SW 1271 (cell line): Measurements from ENCODE around the gene SLC35F4.
"Not testable (repeated sequence)": the region's sequence is repeated elsewhere in the genome, so short reads cannot be mapped to it uniquely, and the experiment has no call there.

ENCODE experiments used
- DNase-seq, 2 experiments: peaks; one replicate each; lab custom pipeline; 2025; lab: John Stamatoyannopoulos, UW

SLC35F4 gene

GRCh38 chr14:57725399-57726077 is 140.4 kb downstream of the SLC35F4 start:
- peak; percentile 33 to 84 for DNase-seq

- not testable (repeated sequence) for DNase-seq
Measured at GRCh38 chr14:57722141-57722540, 143.8 kb downstream of the SLC35F4 start.

GRCh38 chr14:57714487-57714931 is 151.4 kb downstream of the SLC35F4 start:
- no peak for DNase-seq

GRCh38 chr14:57712698-57713097 is 153.2 kb downstream of the SLC35F4 start:
- no peak for DNase-seq

DNA sequence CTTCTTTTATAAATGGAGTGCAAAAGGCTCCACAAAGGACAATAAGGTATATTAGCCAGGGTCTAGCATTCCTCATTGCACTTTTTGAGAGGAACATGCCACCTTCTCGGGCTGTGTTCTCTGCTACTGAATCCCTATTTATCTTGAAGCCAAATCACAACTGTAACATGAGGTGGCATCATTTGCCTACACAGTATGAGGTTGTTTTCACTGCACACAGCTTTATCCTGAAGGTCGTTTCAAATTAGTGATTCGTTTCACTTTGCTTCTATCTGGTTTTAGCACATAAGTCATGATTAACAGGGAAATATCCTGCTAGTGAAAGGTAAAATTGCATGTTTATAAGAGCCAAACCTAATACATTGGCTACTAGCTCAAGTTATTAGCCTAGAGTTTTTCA is 153.8 kb downstream of the SLC35F4 start:
- DNase-seq = no peak

GRCh38 chr14:57709909-57710308 is 156.0 kb downstream of the SLC35F4 start:
- no peak for DNase-seq

DNA sequence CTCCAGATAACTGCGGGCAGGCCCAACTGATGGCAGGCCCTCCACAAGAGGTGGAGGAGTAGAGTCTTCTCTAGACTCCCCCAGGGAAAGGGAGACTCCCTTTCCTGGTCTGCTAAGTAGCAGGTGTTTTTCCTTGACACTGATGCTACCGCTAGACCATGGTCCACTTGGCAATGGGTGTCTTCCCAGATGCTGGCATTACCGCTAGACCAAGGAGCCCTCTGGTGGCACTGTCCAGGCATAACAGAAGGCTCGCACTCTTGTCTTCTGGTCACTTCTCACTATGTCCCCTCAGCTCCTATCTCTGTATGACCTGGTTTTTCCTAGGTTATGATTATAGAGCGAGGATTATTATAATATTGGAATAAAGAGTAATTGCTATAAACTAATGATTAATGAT is 156.8 kb downstream of the SLC35F4 start:
- DNase-seq = not testable (repeated sequence)

- DNase-seq = no peak
Measured at GRCh38 chr14:57707219-57707618, 158.7 kb downstream of the SLC35F4 start.

DNA sequence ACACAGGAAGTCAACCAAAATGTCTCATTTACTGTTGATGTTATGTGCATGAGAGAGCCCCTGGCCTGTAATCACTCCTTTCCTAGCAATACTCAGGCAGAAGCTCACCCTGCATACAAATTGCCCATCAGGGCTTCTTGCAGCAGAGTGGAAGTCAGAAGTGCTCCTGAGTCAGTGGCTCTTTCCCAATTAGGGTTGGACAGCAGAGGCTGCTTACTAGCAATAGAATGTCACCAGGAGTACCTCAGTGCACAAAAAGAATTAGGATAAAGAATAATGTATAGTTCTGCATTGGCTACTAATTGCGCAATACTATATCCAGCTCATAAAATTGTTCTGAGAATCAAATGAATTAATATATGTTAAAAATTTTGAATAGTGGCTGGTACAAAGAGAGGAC is 161.1 kb downstream of the SLC35F4 start:
- no peak for DNase-seq

DNA sequence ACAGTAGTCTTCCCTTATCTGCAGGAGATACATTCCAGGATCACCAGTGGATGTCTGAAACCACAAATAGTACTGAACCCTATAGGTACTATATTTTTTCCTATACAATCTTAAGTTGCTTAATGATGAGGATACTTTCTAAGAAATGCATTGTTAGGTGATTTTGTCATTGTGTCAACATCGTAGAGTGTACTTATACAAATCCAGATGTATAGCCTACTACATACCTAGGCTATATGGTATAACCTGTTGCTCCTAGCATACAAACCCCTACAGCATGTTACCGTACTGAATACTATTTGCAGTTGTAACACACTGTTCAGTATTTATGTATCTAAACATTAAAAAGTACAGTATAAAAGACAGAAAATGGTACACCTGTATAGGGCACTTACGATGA is 165.9 kb downstream of the SLC35F4 start:
- no peak for DNase-seq

DNA sequence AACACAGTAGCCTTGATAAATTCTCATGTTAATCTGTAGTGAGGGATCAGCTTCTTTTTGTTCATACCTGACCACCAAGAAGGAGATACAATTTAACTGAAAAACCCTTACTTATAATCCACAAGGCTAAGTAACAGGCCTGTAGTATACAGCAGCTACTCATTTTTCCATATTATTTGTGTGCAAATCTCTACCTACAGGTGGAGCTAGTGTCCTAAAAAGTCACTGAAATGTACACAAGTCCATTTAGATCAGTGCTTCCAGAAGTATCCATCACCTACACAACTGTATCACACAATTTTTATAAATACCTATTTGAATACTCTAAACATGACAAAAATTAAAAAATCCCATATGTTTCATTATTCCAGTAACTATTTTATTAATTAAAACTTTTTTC is 173.2 kb downstream of the SLC35F4 start:
- peak in 1 of 2 experiments; percentile 52 for DNase-seq

- no peak for DNase-seq
Measured at GRCh38 chr14:57687416-57687815, 178.5 kb downstream of the SLC35F4 start.

- DNase-seq = no peak
Measured at GRCh38 chr14:57686304-57686703, 179.6 kb downstream of the SLC35F4 start.

DNA sequence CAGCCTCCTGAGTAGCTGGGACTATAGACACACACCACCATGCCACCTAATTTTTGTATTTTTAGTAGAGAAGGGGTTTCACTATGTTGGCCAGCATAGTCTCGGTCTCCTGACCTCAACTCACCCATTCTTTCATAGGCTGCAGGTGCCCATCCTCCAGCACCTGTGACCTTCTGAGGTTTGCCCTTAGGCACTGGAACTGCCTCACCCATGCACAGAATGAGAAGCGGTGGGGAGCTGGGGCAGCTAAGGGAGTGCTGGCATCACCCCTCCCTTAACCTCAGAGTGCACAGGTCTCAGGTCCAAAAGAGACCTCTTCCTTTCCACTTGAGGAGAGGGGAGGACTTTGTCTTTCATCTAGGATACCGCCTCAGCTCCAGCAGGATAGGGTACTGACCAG is 194.9 kb downstream of the SLC35F4 start:
- no peak for DNase-seq

GRCh38 chr14:57660208-57660607 is 205.7 kb downstream of the SLC35F4 start:
- no peak for DNase-seq

DNA sequence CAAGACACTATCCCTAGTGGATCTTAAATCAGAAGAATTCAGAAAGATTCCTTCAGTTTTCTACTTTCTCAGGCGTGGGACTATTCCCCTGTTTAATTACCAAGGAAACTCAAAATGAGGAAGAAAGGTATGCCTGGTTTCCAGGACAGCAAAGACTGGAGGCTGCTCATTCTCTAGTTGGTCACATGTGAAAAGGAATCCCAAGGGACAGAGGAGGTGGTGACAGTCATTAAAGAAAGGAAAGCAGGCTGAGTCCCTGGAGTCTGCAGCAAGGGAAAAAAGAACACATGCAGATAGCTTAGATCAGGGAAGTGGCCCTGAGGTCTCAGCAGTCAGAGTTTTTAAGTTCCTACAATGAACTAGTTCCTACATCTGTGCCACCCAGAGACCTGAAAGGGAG is 206.8 kb downstream of the SLC35F4 start:
- DNase-seq = no peak

GRCh38 chr14:57657487-57657886 is 208.4 kb downstream of the SLC35F4 start:
- DNase-seq = no peak

DNA sequence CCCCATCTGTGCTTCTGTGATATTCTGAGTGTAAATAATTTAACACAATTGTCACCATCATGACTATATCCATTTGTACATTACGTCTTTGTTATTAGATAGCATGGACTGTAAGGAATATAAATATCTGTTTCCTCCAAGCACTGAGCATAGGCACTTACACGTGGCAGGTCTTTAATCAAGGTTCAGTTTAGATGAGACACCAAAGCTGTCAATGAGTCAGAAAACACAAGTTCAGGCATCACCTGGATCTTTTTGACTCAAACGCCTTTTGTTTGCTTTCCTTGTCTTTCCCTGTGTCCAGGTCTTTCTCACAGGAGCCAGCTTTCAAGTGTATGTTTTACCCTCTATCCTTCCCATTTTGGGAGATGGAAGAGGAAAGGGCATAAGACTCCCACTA is 209.0 kb downstream of the SLC35F4 start:
- DNase-seq = no peak

DNA sequence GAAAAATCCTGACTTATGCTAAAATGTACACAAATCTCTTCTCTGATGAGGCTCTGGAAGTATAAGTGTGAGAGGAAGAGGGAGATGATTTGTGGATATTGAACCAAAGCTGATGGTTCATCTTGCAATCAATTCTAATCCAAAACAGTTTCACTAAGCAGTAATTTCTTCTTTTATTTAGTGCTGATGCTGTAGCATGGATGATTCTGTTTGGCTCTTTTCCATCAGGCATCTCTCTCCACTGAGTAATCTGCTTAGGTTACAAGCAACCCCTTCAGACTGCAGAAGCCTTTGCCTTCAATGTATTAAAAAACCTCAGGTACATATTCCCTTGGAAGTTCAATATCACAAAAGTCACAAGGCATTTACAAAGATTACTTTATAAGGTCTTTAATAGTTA is 213.1 kb downstream of the SLC35F4 start:
- no peak for DNase-seq

GRCh38 chr14:57641776-57642175 is 224.1 kb downstream of the SLC35F4 start:
- no peak for DNase-seq

GRCh38 chr14:57640036-57640435 is 225.9 kb downstream of the SLC35F4 start:
- no peak for DNase-seq

DNA sequence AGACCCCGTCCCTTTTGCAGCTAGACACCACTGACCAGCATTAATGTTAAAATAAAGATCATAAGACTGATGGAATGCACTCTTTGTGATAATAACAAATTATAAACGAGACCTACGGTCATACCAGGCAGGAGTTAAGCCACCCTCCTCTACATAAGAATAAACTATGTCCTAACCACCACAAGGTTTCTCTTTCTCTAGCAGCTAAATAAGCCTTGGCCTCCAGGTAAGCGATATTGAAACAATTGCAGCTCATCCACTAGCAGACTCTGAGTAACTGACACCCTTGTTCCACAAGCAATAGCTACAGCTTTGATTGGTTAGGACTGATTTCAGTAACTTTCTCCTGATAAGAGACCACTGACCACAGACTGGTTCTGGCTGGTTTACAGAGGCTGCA is 228.0 kb downstream of the SLC35F4 start:
- no peak for DNase-seq

GRCh38 chr14:57634335-57634734 is 231.6 kb downstream of the SLC35F4 start:
- no peak for DNase-seq

- DNase-seq = no peak
Measured at GRCh38 chr14:57632649-57633048, 233.2 kb downstream of the SLC35F4 start.
